ENCODE data around the gene WFS1. TPM values are rescaled to one million over a fixed set of nuclear protein-coding genes. Genes with fewer than 3 reads are reported as not detected.

Gene WFS1
- total and polyA plus RNA-seq, 2 experiments from 2014 or later = 36.1 to 43.1 TPM

DNA sequence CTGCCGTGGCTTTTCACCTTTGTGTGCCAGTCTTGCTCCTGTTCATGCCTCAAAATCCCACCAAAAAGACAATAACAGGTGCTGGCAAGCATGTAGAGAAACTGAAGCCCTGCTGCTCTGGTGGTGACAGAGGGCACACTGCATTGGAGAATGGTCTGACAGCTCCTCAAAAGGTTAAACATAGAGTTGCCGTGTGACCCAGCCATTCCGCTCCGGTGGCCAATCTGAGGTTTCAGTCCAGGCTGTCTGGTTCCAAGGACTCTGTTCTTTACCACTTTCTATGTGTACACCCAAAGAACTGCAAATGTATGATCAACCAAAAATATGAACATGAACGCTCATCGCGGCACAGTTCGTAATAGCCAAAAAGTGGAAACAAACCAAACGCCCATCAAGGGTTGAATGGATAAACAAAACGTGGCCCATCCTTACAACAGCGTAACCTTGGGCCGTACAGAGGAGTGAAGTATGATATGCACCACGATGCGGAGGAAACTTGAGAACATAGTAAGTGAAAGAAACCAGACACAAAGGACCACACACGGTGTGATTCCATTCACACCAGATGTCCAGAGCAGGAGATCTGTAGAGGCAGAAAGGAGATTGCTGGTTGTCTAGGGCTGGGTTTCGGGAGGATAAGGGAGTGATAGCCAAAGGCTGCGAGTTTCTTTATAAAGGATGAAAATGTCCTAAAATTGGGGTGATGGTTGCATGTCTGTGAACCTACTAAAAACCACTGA lies 33.6 kb upstream of the WFS1 start:
- no peak for DNase-seq (ENCODE audit: low spot score)
- no peaks in the 10 kb centered on the region for H3K36me3 ChIP-seq (replicated peaks; ENCODE audit: insufficient read depth, low read depth)
- 47% methylated on average over 17 of the region's 17 CpGs for whole genome bisulfite sequencing (ENCODE audit: low lambda C conversion rate, missing lambda C conversion rate)

DNA sequence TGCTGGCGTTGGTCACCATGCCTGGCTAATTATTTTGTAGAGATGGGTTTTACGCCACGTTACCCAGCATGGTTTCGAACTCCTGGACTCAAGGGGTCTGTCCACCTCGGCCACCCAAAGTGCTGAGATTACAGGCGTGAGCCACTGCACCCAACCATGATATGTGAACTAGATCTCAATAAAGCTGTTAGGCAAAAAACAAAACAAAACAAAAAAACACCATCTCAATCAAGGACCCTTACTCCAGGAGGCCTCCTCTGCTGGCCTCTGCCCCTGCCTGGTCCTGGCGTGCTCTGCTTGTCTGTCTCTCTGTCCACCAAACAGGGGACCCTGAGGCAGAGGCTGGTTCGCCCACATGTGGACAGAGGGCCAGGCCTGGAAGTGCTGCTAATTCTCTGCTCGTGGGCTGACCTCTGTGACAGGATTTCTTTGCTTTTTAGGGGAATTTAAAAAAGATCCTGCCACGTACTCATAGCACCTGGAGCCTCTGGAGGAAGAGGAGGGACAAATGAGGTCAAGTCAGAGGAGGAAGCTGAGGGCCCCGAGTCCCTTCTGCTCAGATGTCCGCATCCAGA lies 32.7 kb upstream of the WFS1 start:
- no peak for TF ChIP-seq EZH2 (IDR thresholded peaks at IDR 0.05; ENCODE audit: borderline replicate concordance)
- TF ChIP-seq, protein P1, sequence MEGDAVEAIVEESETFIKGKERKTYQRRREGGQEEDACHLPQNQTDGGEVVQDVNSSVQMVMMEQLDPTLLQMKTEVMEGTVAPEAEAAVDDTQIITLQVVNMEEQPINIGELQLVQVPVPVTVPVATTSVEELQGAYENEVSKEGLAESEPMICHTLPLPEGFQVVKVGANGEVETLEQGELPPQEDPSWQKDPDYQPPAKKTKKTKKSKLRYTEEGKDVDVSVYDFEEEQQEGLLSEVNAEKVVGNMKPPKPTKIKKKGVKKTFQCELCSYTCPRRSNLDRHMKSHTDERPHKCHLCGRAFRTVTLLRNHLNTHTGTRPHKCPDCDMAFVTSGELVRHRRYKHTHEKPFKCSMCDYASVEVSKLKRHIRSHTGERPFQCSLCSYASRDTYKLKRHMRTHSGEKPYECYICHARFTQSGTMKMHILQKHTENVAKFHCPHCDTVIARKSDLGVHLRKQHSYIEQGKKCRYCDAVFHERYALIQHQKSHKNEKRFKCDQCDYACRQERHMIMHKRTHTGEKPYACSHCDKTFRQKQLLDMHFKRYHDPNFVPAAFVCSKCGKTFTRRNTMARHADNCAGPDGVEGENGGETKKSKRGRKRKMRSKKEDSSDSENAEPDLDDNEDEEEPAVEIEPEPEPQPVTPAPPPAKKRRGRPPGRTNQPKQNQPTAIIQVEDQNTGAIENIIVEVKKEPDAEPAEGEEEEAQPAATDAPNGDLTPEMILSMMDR (IDR thresholded peaks at IDR 0.05; ENCODE audit: poor library complexity) = no peak
- TF ChIP-seq EZH2phosphoT487 (IDR thresholded peaks at IDR 0.05; ENCODE audit: low read depth, severe bottlenecking, unreplicated experiment) = no peak
- no peaks in the 10 kb centered on the region for H4K20me1 ChIP-seq (ENCODE audit: insufficient read depth, poor library complexity, severe bottlenecking)
- 83% methylated on average over 12 of the region's 12 CpGs for WGBS (ENCODE audit: low lambda C conversion rate, missing lambda C conversion rate)
- no peak overlapping the region for H3K4me3 ChIP-seq
- H3K27ac ChIP-seq = no peak overlapping the region
- no peaks in the 10 kb centered on the region for H3K9me2 ChIP-seq (replicated peaks; ENCODE audit: insufficient read depth)
- H3K9me3 ChIP-seq (ENCODE audit: low read depth) = no peaks in the 10 kb centered on the region
- H2AFZ ChIP-seq = no peak overlapping the region
- no peaks in the 10 kb centered on the region for H3K4me1 ChIP-seq (ENCODE audit: insufficient read depth)
- no peak overlapping the region for H3K4me2 ChIP-seq
- DNase-seq (ENCODE audit: low spot score) = no peak
- no peaks in the 10 kb centered on the region for H3K27me3 ChIP-seq
- no peaks in the 10 kb centered on the region for H3K79me2 ChIP-seq
- no peaks in the 10 kb centered on the region for H3K36me3 ChIP-seq (replicated peaks; ENCODE audit: insufficient read depth, low read depth)

More for the DNA sequence above, 33.6 kb upstream of the WFS1 start:
- Histone ChIP-seq H3K9me3 (ENCODE audit: low read depth) (no peaks in the 10 kb centered on the region), H4K20me1 (ENCODE audit: insufficient read depth, poor library complexity, severe bottlenecking) (no peaks in the 10 kb centered on the region), H3K4me2 (no peak overlapping the region), H3K79me2 (no peaks in the 10 kb centered on the region), H3K27ac (no peak overlapping the region), H3K27me3 (no peaks in the 10 kb centered on the region), H3K4me1 (ENCODE audit: insufficient read depth) (no peaks in the 10 kb centered on the region), H3K4me3 (no peak overlapping the region), H3K9me2 (replicated peaks; ENCODE audit: insufficient read depth) (no peaks in the 10 kb centered on the region), H2AFZ (no peak overlapping the region)
- no peak for TF ChIP-seq EZH2 (IDR thresholded peaks at IDR 0.05; ENCODE audit: borderline replicate concordance)
- no peak for TF ChIP-seq EZH2phosphoT487 (IDR thresholded peaks at IDR 0.05; ENCODE audit: low read depth, severe bottlenecking, unreplicated experiment)
- TF ChIP-seq, protein P1 (IDR thresholded peaks at IDR 0.05; ENCODE audit: poor library complexity) = no peak

DNA sequence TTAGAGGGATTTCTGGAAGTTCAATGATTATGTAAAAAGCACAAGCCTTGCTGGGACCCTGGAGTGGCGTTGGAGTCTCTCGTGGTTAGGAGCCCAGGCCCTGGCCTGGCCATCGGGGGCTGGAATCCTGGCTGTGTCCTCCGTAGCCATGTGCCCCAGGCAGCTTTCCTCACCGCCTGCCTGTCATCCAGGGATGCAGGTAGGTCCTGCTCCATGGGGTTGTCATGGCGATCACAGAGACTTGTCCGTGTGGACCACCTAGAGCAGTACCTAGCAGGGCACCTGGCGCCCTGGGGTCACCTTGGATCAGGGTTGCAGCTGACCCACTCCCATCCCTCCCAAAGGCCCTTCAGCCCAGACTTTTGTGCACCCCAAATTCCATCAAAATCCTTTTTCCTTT lies 30.2 kb upstream of the WFS1 start:
- Histone ChIP-seq H3K27me3 (no peaks in the 10 kb centered on the region), H4K20me1 (ENCODE audit: insufficient read depth, poor library complexity, severe bottlenecking) (no peaks in the 10 kb centered on the region), H3K27ac (no peak overlapping the region), H2AFZ (no peak overlapping the region), H3K4me2 (no peak overlapping the region), H3K4me1 (ENCODE audit: insufficient read depth) (no peaks in the 10 kb centered on the region), H3K4me3 (no peak overlapping the region), H3K79me2 (no peaks in the 10 kb centered on the region), H3K9me2 (replicated peaks; ENCODE audit: insufficient read depth) (no peaks in the 10 kb centered on the region), H3K9me3 (ENCODE audit: low read depth) (no peaks in the 10 kb centered on the region), H3K36me3 (replicated peaks; ENCODE audit: insufficient read depth, low read depth) (no peaks in the 10 kb centered on the region)
- WGBS (ENCODE audit: low lambda C conversion rate, missing lambda C conversion rate) = 85% methylated on average over 8 of the region's 8 CpGs
- DNase-seq (ENCODE audit: low spot score) = no peak
- TF ChIP-seq EZH2 (IDR thresholded peaks at IDR 0.05; ENCODE audit: borderline replicate concordance) = no peak
- TF ChIP-seq EZH2phosphoT487 (IDR thresholded peaks at IDR 0.05; ENCODE audit: low read depth, severe bottlenecking, unreplicated experiment) = no peak
- TF ChIP-seq, protein P1 (IDR thresholded peaks at IDR 0.05; ENCODE audit: poor library complexity) = no peak
